Keratinocyte (primary cell): Measurements from ENCODE around the gene CLN6. TPM values are rescaled to one million over a fixed set of nuclear protein-coding genes. Genes with fewer than 3 reads are reported as not detected.

ENCODE experiments used
- DNase-seq: peaks from one replicate; pipeline ENCODE4 v3.0.0-alpha.2; 2011; ENCODE audit warnings: low read depth, missing footprints, low spot score
- FAIRE-seq: peaks from 2 replicates; lab custom pipeline; 2011; peaks lifted over from hg19 to GRCh38; lab: Jason Lieb, UNC
- H2AFZ ChIP-seq: 2 replicates; pipeline ENCODE4 v1.6.0; 2012; ENCODE audit warnings: low read length, control low read depth, inconsistent platforms; ENCODE audit not compliant: control insufficient read depth
- H3K27ac ChIP-seq: 2 replicates; pipeline ENCODE4 v1.5.1; 2011; ENCODE audit warnings: low read length; ENCODE audit not compliant: control insufficient read depth, insufficient read depth
- H3K27me3 ChIP-seq: 3 replicates; pipeline ENCODE4 v1.6.0; 2011; ENCODE audit warnings: low read length; ENCODE audit not compliant: control insufficient read depth, insufficient read depth; ENCODE audit errors: extremely low read depth
- H3K36me3 ChIP-seq, 2 experiments: 2 replicates in 1 of 2; 3 replicates in 1 of 2; pipeline ENCODE4 v1.5.1; 2011; ENCODE audit warnings: low read length in 2 of 2, mild to moderate bottlenecking in 1 of 2; ENCODE audit not compliant: control insufficient read depth in 2 of 2, insufficient read depth in 2 of 2; ENCODE audit errors: extremely low read depth in 1 of 2
- H3K4me1 ChIP-seq: 3 replicates; pipeline ENCODE4 v1.5.1; 2011; ENCODE audit warnings: low read length; ENCODE audit not compliant: control insufficient read depth, insufficient read depth; ENCODE audit errors: extremely low read depth
- H3K4me2 ChIP-seq: 3 replicates; pipeline ENCODE4 v1.6.0; 2011; ENCODE audit warnings: low read depth, low read length; ENCODE audit not compliant: control insufficient read depth, insufficient read depth; ENCODE audit errors: extremely low read depth
- H3K4me3 ChIP-seq, 3 experiments: fragments of 200-600 bp in 1 of 3; sonication (generic) in 1 of 3; 2 replicates in 2 of 3; 3 replicates in 1 of 3; pipeline ENCODE4 v1.5.1; 2011 to 2016; ENCODE audit warnings: low read length in 3 of 3, mild to moderate bottlenecking in 3 of 3, control low read depth in 2 of 3, inconsistent platforms in 1 of 3, low read depth in 1 of 3, mixed read lengths in 1 of 3, mixed run types in 1 of 3, moderate library complexity in 1 of 3; ENCODE audit not compliant: control insufficient read depth in 2 of 3, insufficient read depth in 2 of 3; ENCODE audit errors: extremely low read depth in 1 of 3
- H3K79me2 ChIP-seq: 2 replicates; pipeline ENCODE4 v1.6.0; 2012; ENCODE audit warnings: low read length; ENCODE audit not compliant: control insufficient read depth, insufficient read depth
- H3K9ac ChIP-seq: 3 replicates; pipeline ENCODE4 v1.6.0; 2011; ENCODE audit warnings: low read length; ENCODE audit not compliant: control insufficient read depth, insufficient read depth; ENCODE audit errors: extremely low read depth
- H3K9me1 ChIP-seq: 3 replicates; pipeline ENCODE4 v1.6.0; 2011; ENCODE audit warnings: low read length; ENCODE audit not compliant: control insufficient read depth, insufficient read depth; ENCODE audit errors: extremely low read depth
- H3K9me3 ChIP-seq: 2 replicates; pipeline ENCODE4 v1.5.1; 2012; ENCODE audit warnings: low read depth, low read length; ENCODE audit not compliant: control insufficient read depth
- H4K20me1 ChIP-seq: 3 replicates; pipeline ENCODE4 v1.6.0; 2011; ENCODE audit warnings: low read length; ENCODE audit not compliant: control insufficient read depth, insufficient read depth; ENCODE audit errors: extremely low read depth
- CTCF ChIP-seq, 3 experiments: IDR thresholded peaks in 1 of 3; conservative IDR thresholded peaks in 1 of 3; optimal IDR thresholded peaks in 1 of 3; 2 replicates in 2 of 3; 3 replicates in 1 of 3; pipeline versions ENCODE3 to v1.5.1; 2011; ENCODE audit warnings: low read length in 3 of 3, mild to moderate bottlenecking in 3 of 3, moderate library complexity in 2 of 3, control low read depth in 1 of 3, inconsistent platforms in 1 of 3; ENCODE audit not compliant: insufficient read depth in 2 of 3; ENCODE audit errors: extremely low read depth in 1 of 3
- EZH2 ChIP-seq: IDR thresholded peaks from one replicate; pipeline ENCODE4 v1.6.1; 2012; ENCODE audit warnings: inconsistent platforms, mild to moderate bottlenecking, low read length, moderate library complexity
- dilution Hi-C: fragments of 300-500 bp; cut with MboI; formaldehyde crosslinking; loops from one replicate; pipeline ENCODE4 v1.7.0; 2020; ENCODE audit warnings: low sequenced_read_pairs; ENCODE audit not compliant: extremely low pct_ligation_motif_present
- polyA plus RNA-seq, 5 experiments: library from polyadenylated mRNA; depleted of rRNA in 3 of 5; stranded (reverse) in 3 of 5; stranded (forward) in 1 of 5; unstranded in 1 of 5; fragments of >200 nt; gene quantifications; 1 replicate in 1 of 5; 2 replicates in 3 of 5; 3 replicates in 1 of 5; pipeline versions ENCODE4 v1.2.1 to v1.2.3, GENCODE V29; 2011 to 2012; ENCODE audit warnings: missing spikeins in 2 of 5, low read depth in 1 of 5, low replicate concordance in 1 of 5

Gene CLN6
- polyA plus RNA-seq, 1 donor (not counting 4 experiments of a cell fraction or from before 2014, with no cell fraction given) = 26.7 TPM

- TF ChIP-seq CTCF (optimal IDR thresholded peaks at IDR 0.05 in 1 of 3, IDR thresholded peaks at IDR 0.05 in 1 of 3, conservative IDR thresholded peaks at IDR 0.05 in 1 of 3; ENCODE audit: extremely low read depth in 1 of 3, insufficient read depth in 2 of 3, low read length in 3 of 3) = no peak
- no peak for TF ChIP-seq EZH2
- no peak overlapping the region for H3K4me2 ChIP-seq
- no peaks in the 10 kb centered on the region for H4K20me1 ChIP-seq
- no peaks in the 10 kb centered on the region for H3K9me1 ChIP-seq
- dilution Hi-C loops = no loop called here
- H3K36me3 ChIP-seq = peaks cover 3 to 14% of the 10 kb centered on the region in 2 experiments
- H3K27me3 ChIP-seq = no peaks in the 10 kb centered on the region
- no peak overlapping the region for H3K9ac ChIP-seq
- H3K27ac ChIP-seq = no peak overlapping the region
- no peaks in the 10 kb centered on the region for H3K79me2 ChIP-seq
- H3K4me3 ChIP-seq = no peak overlapping the region
- FAIRE-seq = no peak
- H2AFZ ChIP-seq = no peak overlapping the region
- DNase-seq = no peak
- H3K4me1 ChIP-seq = peaks cover 4% of the 10 kb centered on the region
- H3K9me3 ChIP-seq = no peaks in the 10 kb centered on the region
Measured at GRCh38 chr15:68157074-68157473, 72.5 kb downstream of the CLN6 start.

Other genes starting within 250 kb of the CLN6 start
- 38.0 to 75.3 TPM (median 58.2 TPM) in 3 replicates for gene PIAS1, start 175.4 kb downstream of the CLN6 start, polyA plus RNA-seq
- 3.0 to 7.0 TPM (median 3.3 TPM) in 3 replicates for gene CALML4, start 24.4 kb downstream of the CLN6 start, polyA plus RNA-seq
- 52.5 to 153 TPM (median 92.6 TPM) in 3 replicates for gene FEM1B, start 48.0 kb upstream of the CLN6 start, polyA plus RNA-seq
- not detected in 3 replicates for gene ITGA11, start 202.4 kb upstream of the CLN6 start, polyA plus RNA-seq